HEK293 (cell line): ENCODE measurements around the gene FCN3.
A peak's percentile ranks its signal among the peaks of the same experiment; 100 is the strongest.

Experiments
- GLIS2 ChIP-seq: fragments of 450-650 bp; formaldehyde crosslinking; IDR thresholded peaks from 2 replicates; pipeline ENCODE4 v1.5.1; 2016; ENCODE audit warnings: missing biosample characterization, missing genetic modification characterization
- KLF1 ChIP-seq: fragments of 450-650 bp; formaldehyde crosslinking; IDR thresholded peaks from 2 replicates; pipeline ENCODE4 v1.5.1; 2016; ENCODE audit warnings: missing biosample characterization, missing genetic modification characterization
- KLF16 ChIP-seq: fragments of 450-650 bp; formaldehyde crosslinking; IDR thresholded peaks from 2 replicates; pipeline ENCODE4 v1.5.1; 2017; ENCODE audit warnings: missing biosample characterization, missing genetic modification characterization
- OSR2 ChIP-seq: fragments of 450-650 bp; formaldehyde crosslinking; IDR thresholded peaks from 2 replicates; pipeline ENCODE4 v1.5.1; 2016; ENCODE audit warnings: missing biosample characterization, missing genetic modification characterization
- PATZ1 ChIP-seq: fragments of 450-650 bp; formaldehyde crosslinking; IDR thresholded peaks from 2 replicates; pipeline ENCODE4 v1.5.1; 2016; ENCODE audit warnings: missing biosample characterization, missing genetic modification characterization
- PBX3 ChIP-seq: sonication (generic); formaldehyde crosslinking; IDR thresholded peaks from 2 replicates; pipeline ENCODE4 v1.8.1; 2022; ENCODE audit warnings: mild to moderate bottlenecking, moderate library complexity, missing genetic modification reagents
- PRDM2 ChIP-seq: fragments of 450-650 bp; formaldehyde crosslinking; IDR thresholded peaks from 2 replicates; pipeline ENCODE4 v1.5.1; 2016; ENCODE audit warnings: missing biosample characterization, missing genetic modification characterization, borderline replicate concordance
- ZFP41 ChIP-seq: fragments of 450-650 bp; formaldehyde crosslinking; IDR thresholded peaks from 2 replicates; pipeline ENCODE4 v1.5.1; 2016; ENCODE audit warnings: missing biosample characterization, missing genetic modification characterization, borderline replicate concordance
- ZFP69B ChIP-seq: fragments of 450-650 bp; formaldehyde crosslinking; IDR thresholded peaks from 2 replicates; pipeline ENCODE4 v1.5.1; 2016; ENCODE audit warnings: missing biosample characterization, missing genetic modification characterization
- ZNF114 ChIP-seq: fragments of 450-650 bp; formaldehyde crosslinking; IDR thresholded peaks from 2 replicates; pipeline ENCODE4 v1.5.0; 2017; ENCODE audit warnings: missing biosample characterization, missing genetic modification characterization
- ZNF211 ChIP-seq: fragments of 450-650 bp; formaldehyde crosslinking; IDR thresholded peaks from 2 replicates; pipeline ENCODE4 v1.5.1; 2016; ENCODE audit warnings: low read depth, missing biosample characterization, missing genetic modification characterization
- ZNF302 ChIP-seq: fragments of 450-650 bp; formaldehyde crosslinking; IDR thresholded peaks from 2 replicates; pipeline ENCODE4 v1.5.1; 2016; ENCODE audit warnings: missing biosample characterization, missing genetic modification characterization, low read depth
- ZNF311 ChIP-seq: fragments of 450-650 bp; formaldehyde crosslinking; IDR thresholded peaks from 2 replicates; pipeline ENCODE4 v1.5.1; 2017; ENCODE audit warnings: missing biosample characterization, missing genetic modification characterization, borderline replicate concordance
- ZNF341 ChIP-seq: fragments of 450-650 bp; formaldehyde crosslinking; IDR thresholded peaks from 2 replicates; pipeline ENCODE4; 2016; ENCODE audit warnings: low read depth, missing biosample characterization, missing genetic modification characterization
- ZNF514 ChIP-seq: fragments of 450-650 bp; formaldehyde crosslinking; IDR thresholded peaks from 2 replicates; pipeline ENCODE4 v1.5.1; 2016; ENCODE audit warnings: missing biosample characterization, missing genetic modification characterization
- ZNF561 ChIP-seq: fragments of 450-650 bp; IDR thresholded peaks from 2 replicates; pipeline ENCODE4 v1.5.1; 2018; ENCODE audit warnings: missing biosample characterization, missing genetic modification characterization, borderline replicate concordance
- ZNF660 ChIP-seq: fragments of 450-650 bp; IDR thresholded peaks from 2 replicates; pipeline ENCODE4 v1.5.1; 2018; ENCODE audit warnings: missing biosample characterization, mild to moderate bottlenecking, missing genetic modification characterization
- ZNF837 ChIP-seq: fragments of 450-650 bp; formaldehyde crosslinking; IDR thresholded peaks from 2 replicates; pipeline ENCODE4 v1.5.1; 2016; ENCODE audit warnings: missing biosample characterization, missing genetic modification characterization
- TF ChIP-seq, protein P1 (sequence below): fragments of 450-650 bp; formaldehyde crosslinking; IDR thresholded peaks from 2 replicates; pipeline ENCODE4 v1.5.1; 2016; ENCODE audit warnings: missing biosample characterization, missing genetic modification characterization
- TF ChIP-seq, protein P2 (sequence below): fragments of 450-650 bp; formaldehyde crosslinking; IDR thresholded peaks from 2 replicates; pipeline ENCODE4 v1.5.1; 2016; ENCODE audit warnings: missing biosample characterization, missing genetic modification characterization
- TF ChIP-seq, protein P3 (sequence below): fragments of 450-650 bp; formaldehyde crosslinking; optimal IDR thresholded peaks from 2 replicates; pipeline ENCODE3; 2016; ENCODE audit warnings: missing biosample characterization, mild to moderate bottlenecking, missing genetic modification characterization

Gene FCN3

GRCh38 chr1:27348861-27349783 is 25.5 kb downstream of the FCN3 start (continued):
- TF ChIP-seq ZNF514 (tag by site-specific recombination) (no peak), ZNF561 (peak; percentile 57; the same call in 1 of the 2 replicates), PRDM2 (tag by site-specific recombination) (no peak), OSR2 (tag by site-specific recombination) (peak; percentile 31; the same call in 1 of the 2 replicates), ZNF341 (tag by site-specific recombination) (peak; percentile 74), GLIS2 (tag by site-specific recombination) (peak; percentile 71), ZNF114 (tag by site-specific recombination) (no peak), ZFP41 (tag by site-specific recombination) (no peak), KLF1 (0 out of 2 replicates have a peak, but pooled peaks have one; percentile 10), ZNF302 (tag by site-specific recombination) (no peak), ZNF660 (no peak), PBX3 (0 out of 2 replicates have a peak, but pooled peaks have one; percentile 58), ZNF311 (no peak), KLF16 (tag by site-specific recombination) (peak; percentile 74; the same call in 1 of the 2 replicates), ZFP69B (tag by site-specific recombination) (peak; percentile 55; the same call in 1 of the 2 replicates), PATZ1 (tag by site-specific recombination) (peak; percentile 89), ZNF837 (tag by site-specific recombination) (no peak), ZNF211 (tag by site-specific recombination) (no peak)
- TF ChIP-seq, protein P1, sequence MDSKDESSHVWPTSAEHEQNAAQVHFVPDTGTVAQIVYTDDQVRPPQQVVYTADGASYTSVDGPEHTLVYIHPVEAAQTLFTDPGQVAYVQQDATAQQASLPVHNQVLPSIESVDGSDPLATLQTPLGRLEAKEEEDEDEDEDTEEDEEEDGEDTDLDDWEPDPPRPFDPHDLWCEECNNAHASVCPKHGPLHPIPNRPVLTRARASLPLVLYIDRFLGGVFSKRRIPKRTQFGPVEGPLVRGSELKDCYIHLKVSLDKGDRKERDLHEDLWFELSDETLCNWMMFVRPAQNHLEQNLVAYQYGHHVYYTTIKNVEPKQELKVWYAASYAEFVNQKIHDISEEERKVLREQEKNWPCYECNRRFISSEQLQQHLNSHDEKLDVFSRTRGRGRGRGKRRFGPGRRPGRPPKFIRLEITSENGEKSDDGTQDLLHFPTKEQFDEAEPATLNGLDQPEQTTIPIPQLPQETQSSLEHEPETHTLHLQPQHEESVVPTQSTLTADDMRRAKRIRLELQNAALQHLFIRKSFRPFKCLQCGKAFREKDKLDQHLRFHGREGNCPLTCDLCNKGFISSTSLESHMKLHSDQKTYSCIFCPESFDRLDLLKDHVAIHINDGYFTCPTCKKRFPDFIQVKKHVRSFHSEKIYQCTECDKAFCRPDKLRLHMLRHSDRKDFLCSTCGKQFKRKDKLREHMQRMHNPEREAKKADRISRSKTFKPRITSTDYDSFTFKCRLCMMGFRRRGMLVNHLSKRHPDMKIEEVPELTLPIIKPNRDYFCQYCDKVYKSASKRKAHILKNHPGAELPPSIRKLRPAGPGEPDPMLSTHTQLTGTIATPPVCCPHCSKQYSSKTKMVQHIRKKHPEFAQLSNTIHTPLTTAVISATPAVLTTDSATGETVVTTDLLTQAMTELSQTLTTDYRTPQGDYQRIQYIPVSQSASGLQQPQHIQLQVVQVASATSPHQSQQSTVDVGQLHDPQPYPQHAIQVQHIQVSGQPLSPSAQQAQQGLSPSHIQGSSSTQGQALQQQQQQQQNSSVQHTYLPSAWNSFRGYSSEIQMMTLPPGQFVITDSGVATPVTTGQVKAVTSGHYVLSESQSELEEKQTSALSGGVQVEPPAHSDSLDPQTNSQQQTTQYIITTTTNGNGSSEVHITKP: 0 out of 2 replicates have a peak, but pooled peaks have one; percentile 24
- TF ChIP-seq, protein P2, sequence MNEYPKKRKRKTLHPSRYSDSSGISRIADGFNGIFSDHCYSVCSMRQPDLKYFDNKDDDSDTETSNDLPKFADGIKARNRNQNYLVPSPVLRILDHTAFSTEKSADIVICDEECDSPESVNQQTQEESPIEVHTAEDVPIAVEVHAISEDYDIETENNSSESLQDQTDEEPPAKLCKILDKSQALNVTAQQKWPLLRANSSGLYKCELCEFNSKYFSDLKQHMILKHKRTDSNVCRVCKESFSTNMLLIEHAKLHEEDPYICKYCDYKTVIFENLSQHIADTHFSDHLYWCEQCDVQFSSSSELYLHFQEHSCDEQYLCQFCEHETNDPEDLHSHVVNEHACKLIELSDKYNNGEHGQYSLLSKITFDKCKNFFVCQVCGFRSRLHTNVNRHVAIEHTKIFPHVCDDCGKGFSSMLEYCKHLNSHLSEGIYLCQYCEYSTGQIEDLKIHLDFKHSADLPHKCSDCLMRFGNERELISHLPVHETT: 0 out of 2 replicates have a peak, but pooled peaks have one; percentile 18
- TF ChIP-seq, protein P3, sequence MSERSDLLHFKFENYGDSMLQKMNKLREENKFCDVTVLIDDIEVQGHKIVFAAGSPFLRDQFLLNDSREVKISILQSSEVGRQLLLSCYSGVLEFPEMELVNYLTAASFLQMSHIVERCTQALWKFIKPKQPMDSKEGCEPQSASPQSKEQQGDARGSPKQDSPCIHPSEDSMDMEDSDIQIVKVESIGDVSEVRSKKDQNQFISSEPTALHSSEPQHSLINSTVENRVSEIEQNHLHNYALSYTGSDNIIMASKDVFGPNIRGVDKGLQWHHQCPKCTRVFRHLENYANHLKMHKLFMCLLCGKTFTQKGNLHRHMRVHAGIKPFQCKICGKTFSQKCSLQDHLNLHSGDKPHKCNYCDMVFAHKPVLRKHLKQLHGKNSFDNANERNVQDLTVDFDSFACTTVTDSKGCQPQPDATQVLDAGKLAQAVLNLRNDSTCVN (tag by site-specific recombination): peak; percentile 63
